Measurements from ENCODE around the gene CADM3.

Gene CADM3

GRCh38 chr1:159207080-159207479 lies 35.7 kb downstream of the CADM3 start:
- DNase-seq (ENCODE audit: low spot score) = no peak

GRCh38 chr1:159207774-159208173 lies 36.4 kb downstream of the CADM3 start:
- no peak for DNase-seq (ENCODE audit: low spot score)

GRCh38 chr1:159208175-159208825 lies 36.9 kb downstream of the CADM3 start:
- no peak for DNase-seq (ENCODE audit: low spot score)

- DNase-seq (ENCODE audit: low spot score) = no peak
Measured at GRCh38 chr1:159209061-159209460, 37.6 kb downstream of the CADM3 start.

DNA sequence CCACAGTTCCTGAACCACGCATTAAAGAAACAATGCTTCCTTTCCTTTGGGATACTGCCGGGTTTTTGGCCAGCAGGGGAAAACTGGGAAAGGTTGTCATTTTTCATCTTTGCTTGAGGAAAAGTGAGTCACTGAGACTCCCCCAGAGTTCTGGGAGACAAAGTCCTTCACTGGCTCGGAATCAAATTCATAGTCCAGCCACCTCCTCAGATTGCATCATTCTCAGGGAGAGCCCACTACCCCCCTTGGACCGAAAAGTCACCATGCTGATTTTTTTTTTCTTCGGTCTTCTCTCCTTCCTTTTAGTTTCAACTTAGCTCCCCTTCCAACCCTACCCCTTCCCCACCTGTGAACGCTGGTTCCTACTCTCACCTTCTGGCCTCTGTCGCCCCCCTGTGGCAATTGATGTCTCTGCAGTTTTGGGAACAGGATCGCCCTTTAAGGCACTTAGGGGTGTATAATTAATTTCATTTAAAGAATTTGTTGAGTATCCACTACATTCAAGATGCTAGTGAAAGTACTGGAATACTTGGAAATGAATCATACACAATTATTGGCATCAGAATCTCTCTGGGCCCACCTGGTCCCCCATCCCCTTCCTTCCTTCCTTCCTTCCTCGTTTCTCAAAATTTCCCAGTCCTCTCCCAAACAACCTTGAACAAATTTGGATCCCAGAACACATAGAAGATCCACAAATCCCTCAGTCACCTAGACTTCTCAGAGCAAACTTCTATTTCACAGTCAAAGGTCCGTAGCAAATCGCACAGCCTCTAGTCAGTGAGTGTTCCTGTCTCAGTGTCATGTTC lies 40.1 kb downstream of the CADM3 start:
- peak; percentile 30 for DNase-seq (ENCODE audit: low spot score)

DNA sequence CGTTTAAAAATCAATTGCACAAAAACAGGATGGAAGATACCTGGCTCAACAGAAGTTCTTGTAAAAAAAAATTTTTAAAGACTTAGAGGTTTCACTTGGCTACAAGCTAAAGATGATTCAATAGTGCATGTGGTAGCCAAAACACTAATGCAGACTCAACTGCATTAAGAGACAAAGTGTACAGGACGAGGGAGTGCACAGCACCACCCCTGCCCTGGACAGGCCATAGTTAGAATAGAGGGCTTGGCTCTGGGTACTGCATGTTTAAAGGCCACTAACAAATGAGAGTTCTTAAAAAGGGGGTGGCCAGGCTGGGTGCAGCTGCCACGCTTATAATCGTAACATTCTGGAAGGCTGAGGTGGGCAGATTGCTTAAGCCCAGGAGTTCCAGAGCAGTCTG lies 41.2 kb downstream of the CADM3 start:
- DNase-seq (ENCODE audit: low spot score) = no peak

GRCh38 chr1:159214149-159214760 lies 42.8 kb downstream of the CADM3 start:
- DNase-seq (ENCODE audit: low spot score) = peak; percentile 72

DNA sequence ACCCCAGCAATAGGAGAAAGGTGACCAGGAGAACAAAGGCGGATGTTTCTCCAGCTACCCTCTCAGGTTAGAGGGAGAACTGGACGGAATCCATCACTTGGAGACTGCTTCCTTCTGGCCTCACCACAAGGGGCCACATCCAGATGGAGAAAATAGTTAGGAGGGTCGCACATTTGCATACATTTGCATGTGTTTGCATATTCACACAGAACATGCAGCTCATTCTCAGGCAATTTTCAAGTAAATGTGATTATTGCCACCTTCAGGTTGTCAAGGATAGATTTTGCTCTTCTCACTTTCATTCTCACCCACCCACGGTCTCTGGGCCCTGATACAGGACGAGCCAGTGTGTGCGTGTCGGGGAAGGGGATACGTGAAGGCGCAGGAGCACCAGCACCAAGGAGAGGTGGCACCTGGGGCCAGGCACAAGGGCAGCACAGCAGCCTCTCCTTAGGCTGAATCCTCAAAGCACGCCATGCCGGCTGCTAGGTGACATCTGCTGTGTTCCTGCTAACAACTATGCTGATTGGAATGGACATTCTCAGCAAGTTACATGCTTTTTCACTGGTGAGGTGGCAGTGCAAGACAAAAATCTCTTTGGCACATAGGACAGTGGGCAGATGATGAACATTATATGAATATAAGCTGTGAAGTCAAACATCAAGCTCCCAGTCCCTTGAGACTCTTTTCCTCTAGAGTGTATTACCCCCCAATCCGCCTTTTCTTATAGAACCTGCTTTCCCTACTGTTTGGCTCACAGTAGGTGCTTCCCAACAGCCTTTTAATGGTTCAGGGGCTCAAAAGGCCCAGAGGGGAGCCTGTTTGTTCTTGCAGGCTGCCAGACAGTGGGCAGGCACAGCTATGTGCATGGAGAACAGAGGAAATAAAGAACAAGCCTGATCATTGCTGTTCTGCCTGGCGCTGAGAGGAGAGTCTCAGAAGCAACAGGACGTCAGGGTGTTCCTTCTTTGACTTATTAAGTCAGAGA lies 47.5 kb downstream of the CADM3 start:
- DNase-seq (ENCODE audit: low spot score) = no peak

DNA sequence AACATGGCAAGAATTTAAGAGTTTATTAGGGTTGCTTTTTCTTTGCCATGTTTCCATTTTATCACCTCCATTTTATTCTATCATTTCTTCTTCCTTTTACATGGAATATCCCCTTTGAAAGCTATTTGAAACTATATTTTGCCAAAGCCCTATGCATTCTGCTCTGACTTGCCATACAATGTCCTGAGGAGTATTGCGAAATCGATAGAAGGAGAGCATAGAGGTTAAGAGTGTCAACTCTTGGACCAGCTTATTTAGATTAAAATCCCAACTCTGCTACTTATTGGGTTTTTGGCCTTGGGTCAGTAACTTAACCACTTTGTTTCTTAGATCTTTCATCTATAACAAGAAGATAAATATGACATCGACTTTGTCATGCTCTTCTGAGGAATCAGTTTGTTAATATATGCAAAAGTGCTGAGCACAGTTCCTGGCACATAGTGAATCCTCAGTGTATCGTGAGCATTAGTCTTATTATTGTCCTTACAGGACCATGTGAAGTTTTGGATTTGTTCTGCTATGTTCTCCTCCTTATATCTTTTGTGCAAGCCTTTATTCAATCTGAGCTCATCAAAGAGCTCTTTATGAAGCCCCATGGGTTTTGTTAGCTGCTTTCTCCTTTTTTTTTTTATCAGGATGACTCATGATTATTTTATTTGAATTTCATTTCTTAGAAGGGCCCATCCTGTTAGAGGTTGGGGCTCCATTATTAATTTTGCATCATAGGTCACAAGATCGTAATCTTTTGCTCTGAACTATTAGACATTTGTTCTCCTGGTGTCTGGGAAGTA lies 50.9 kb downstream of the CADM3 start:
- DNase-seq (ENCODE audit: low spot score) = no peak

DNA sequence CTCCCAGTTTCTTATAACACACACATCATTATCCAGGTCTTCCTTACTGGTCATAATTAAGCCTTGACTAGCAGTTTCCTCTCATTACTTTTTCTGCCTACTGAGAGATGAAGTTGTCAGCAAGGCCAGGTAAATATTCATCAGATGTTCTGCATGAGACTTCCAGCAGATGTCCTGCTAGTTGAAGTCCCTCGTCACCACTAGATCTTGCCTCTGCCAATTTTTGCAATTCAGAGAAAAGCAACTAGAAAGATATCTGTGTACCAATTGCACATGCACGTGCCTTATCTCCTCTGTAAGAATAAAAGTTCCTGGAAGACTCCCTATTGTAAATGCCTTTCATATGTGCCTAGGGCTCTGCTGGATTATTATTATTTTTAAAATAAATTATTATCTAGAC lies 51.6 kb downstream of the CADM3 start:
- no peak for DNase-seq (ENCODE audit: low spot score)

- DNase-seq (ENCODE audit: low spot score) = no peak
Measured at GRCh38 chr1:159228554-159228953, 57.1 kb downstream of the CADM3 start.

GRCh38 chr1:159229260-159229885 lies 58.0 kb downstream of the CADM3 start:
- no peak for DNase-seq (ENCODE audit: low spot score)

GRCh38 chr1:159229896-159230295 lies 58.5 kb downstream of the CADM3 start:
- no peak for DNase-seq (ENCODE audit: low spot score)

DNA sequence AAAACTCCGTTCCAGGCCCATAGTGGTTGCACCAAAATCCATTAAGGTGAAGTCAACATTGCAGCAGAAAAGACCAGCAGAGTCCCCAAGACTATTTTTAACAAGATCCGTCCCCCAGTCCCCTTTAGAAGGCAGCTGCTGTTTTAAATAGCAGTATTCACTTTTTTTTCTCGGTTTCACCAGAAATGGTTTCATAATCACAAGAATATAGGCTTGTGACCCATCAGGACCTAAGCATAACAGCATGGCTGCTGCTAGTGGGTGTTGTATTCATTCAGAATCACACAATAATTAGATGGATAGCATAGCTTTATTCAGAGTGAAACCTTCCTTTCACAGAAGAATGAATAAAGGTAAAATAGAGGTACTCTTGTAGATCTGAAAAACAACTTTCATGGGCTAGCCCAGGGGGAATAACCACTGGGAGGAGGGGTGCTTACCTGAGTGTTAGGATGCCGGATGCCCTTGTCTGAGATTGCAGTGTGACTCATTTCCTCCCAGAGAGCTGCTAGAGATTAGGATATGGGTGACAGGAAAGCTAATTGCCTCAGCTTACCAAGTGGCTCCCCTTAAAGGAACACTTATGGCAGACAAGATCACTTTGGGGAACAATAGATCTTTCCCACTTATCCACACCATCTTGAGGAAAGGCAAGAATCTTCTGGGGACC lies 68.3 kb downstream of the CADM3 start:
- no peak for DNase-seq (ENCODE audit: low spot score)

GRCh38 chr1:159247266-159247665 lies 75.9 kb downstream of the CADM3 start:
- DNase-seq (ENCODE audit: low spot score) = no peak

- DNase-seq (ENCODE audit: low spot score) = no peak
Measured at GRCh38 chr1:159248311-159248710, 76.9 kb downstream of the CADM3 start.

DNA sequence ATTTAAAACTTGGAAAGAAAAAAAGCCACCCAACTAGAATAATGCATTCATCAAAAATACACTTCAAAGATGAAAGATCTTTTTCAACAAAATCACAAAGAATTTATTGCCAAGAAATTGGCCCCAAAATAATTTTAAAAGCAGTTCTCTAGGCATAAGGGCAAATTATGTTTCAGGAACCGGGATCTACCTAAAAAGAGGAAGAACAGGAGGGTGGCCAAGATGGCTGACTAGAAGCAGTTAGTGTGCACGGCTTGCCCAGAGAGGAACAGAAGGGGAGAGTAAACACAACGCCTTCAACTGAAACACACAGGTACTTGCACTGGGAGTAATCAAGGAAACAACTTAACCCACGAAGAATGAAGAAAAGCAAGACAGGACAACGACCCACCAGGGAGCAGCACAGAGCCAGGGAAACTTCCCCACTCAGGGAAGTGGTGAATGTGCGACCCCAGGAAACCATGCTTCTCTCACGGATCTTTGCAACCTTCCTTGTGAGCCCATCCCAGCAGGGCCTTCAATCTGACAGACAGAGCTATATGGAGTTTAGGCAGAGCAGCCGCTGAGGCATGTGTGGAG lies 79.3 kb downstream of the CADM3 start:
- DNase-seq (ENCODE audit: low spot score) = no peak
